Measurements from ENCODE around the gene SYT17. TPM values are rescaled to one million over a fixed set of nuclear protein-coding genes. Genes with fewer than 3 reads are reported as not detected.
A peak's percentile ranks its signal among the peaks of the same experiment; 100 is the strongest.

Gene SYT17
- polyA plus RNA-seq, 2 of the 4 experiments (the other 2 are of a cell fraction) = 9.8 to 18.7 TPM

GRCh38 chr16:19308392-19308791, 140.4 kb downstream of the SYT17 start:
- Histone ChIP-seq H3K4me1 (peaks cover 9% of the 10 kb centered on the region), H3K4me3 (no peak overlapping the region), H3K9me3 (no peaks in the 10 kb centered on the region), H3K27ac (no peak overlapping the region), H3K4me2 (no peak overlapping the region)
- ChIA-PET POLR2A (no interaction called here), CTCF (interaction anchor here (1.9 kb wide), 1 partner anchor 222 kb away, joined by 6 read pairs; no protein-coding TSS in a partner anchor)
- ATAC-seq = no peak
- TF ChIP-seq ZFP36 (IDR thresholded peaks at IDR 0.05; ENCODE audit: borderline replicate concordance, partially characterized antibody) = no peak
- 0 out of 2 replicates have a peak, but pooled peaks have one; percentile 3 for TF ChIP-seq NFE2L2 (conservative IDR thresholded peaks at IDR 0.05; ENCODE audit: low read length)
- FAIRE-seq = no peak
- no peak for DNase-seq (ENCODE audit: low read depth in 1 of 2, low spot score in 1 of 2)
- 20% methylated on average over 1 of the region's 1 CpG for WGBS (ENCODE audit: missing lambda C conversion rate)

GRCh38 chr16:19309178-19309577, 141.1 kb downstream of the SYT17 start:
- POLR2A ChIA-PET = no interaction called here
- ATAC-seq (no peak), FAIRE-seq (no peak), DNase-seq (ENCODE audit: low read depth in 1 of 2, low spot score in 1 of 2) (no peak)
- no peak overlapping the region for H3K4me2 ChIP-seq
- no peak overlapping the region for H3K4me3 ChIP-seq
- no peak for TF ChIP-seq BHLHE40 (IDR thresholded peaks at IDR 0.05; ENCODE audit: low read depth, low read length)
- no peak for TF ChIP-seq RARB (CRISPR knock-in tag; IDR thresholded peaks at IDR 0.05)
- no peak for TF ChIP-seq KDM5A (IDR thresholded peaks at IDR 0.05)
- no peak for TF ChIP-seq JUN (IDR thresholded peaks at IDR 0.05)
- no peak for TF ChIP-seq HEYL (CRISPR knock-in tag; IDR thresholded peaks at IDR 0.05)
- no peak for TF ChIP-seq POLR2A (IDR thresholded peaks at IDR 0.05; ENCODE audit: low read length)
- no peak for TF ChIP-seq ELK1 (IDR thresholded peaks at IDR 0.05; ENCODE audit: low read depth, low read length)
- TF ChIP-seq RCOR1 (IDR thresholded peaks at IDR 0.05; ENCODE audit: low read depth, low read length) = no peak
- no peak for TF ChIP-seq MAX (IDR thresholded peaks at IDR 0.05)
- no peak for TF ChIP-seq E2F6 (IDR thresholded peaks at IDR 0.05; ENCODE audit: borderline replicate concordance, low read depth)
- no peak for TF ChIP-seq HOXB5 (CRISPR knock-in tag; IDR thresholded peaks at IDR 0.05)
- CTCF ChIA-PET = interaction anchor here (1.9 kb wide), 1 partner anchor 223 kb away, joined by 6 read pairs; no protein-coding TSS in a partner anchor
- H3K4me1 ChIP-seq = peaks cover 9% of the 10 kb centered on the region
- no peaks in the 10 kb centered on the region for H3K9me3 ChIP-seq
- no peak overlapping the region for H3K27ac ChIP-seq
- 71% methylated on average over 5 of the region's 5 CpGs for WGBS (ENCODE audit: missing lambda C conversion rate)

- Histone ChIP-seq H3K4me1 (no peaks in the 10 kb centered on the region), H3K4me2 (no peak overlapping the region), H3K27ac (no peak overlapping the region), H3K9me3 (no peaks in the 10 kb centered on the region), H3K4me3 (no peak overlapping the region)
- DNase-seq (ENCODE audit: low read depth in 1 of 2, low spot score in 1 of 2) (no peak), FAIRE-seq (no peak), ATAC-seq (no peak)
- WGBS (ENCODE audit: missing lambda C conversion rate) = 61% methylated on average over 2 of the region's 2 CpGs
- TF ChIP-seq CHD4 (IDR thresholded peaks at IDR 0.05; ENCODE audit: borderline replicate concordance) (no peak), SMC3 (IDR thresholded peaks at IDR 0.05) (no peak), ESRRA (IDR thresholded peaks at IDR 0.05; ENCODE audit: borderline replicate concordance, low read length) (no peak), HDAC2 (IDR thresholded peaks at IDR 0.05) (no peak), TP53 (CRISPR knock-in tag; IDR thresholded peaks at IDR 0.05) (no peak), NPAS2 (CRISPR knock-in tag; IDR thresholded peaks at IDR 0.05; ENCODE audit: borderline replicate concordance) (no peak), MAX (IDR thresholded peaks at IDR 0.05) (no peak), RAD21 (conservative IDR thresholded peaks at IDR 0.05 in 1 of 2, IDR thresholded peaks at IDR 0.05 in 1 of 2) (no peak)
- CTCF ChIA-PET = interaction anchor here (0.6 kb wide), 1 partner anchor 230 kb away, joined by 3 read pairs; no protein-coding TSS in a partner anchor
- POLR2A ChIA-PET = no interaction called here
These were observed 146.8 kb downstream of the SYT17 start for GRCh38 chr16:19314718-19315425.

All from A549 (cell line).